ENCODE measurements around the gene AGPAT4.

Gene AGPAT4

GRCh38 chr6:161162722-161163121 is 111.1 kb downstream of the AGPAT4 start:
- DNase-seq = no peak

- no peak for DNase-seq
Observed at GRCh38 chr6:161161889-161162624, 111.8 kb downstream of the AGPAT4 start.

- no peak for DNase-seq
Observed at GRCh38 chr6:161161121-161161520, 112.7 kb downstream of the AGPAT4 start.

- no peak for DNase-seq
Observed at GRCh38 chr6:161154796-161155335, 119.0 kb downstream of the AGPAT4 start.

- no peak for DNase-seq
Observed at GRCh38 chr6:161153725-161154124, 120.1 kb downstream of the AGPAT4 start.

- no peak for DNase-seq
Observed at GRCh38 chr6:161152907-161153662, 120.8 kb downstream of the AGPAT4 start.

GRCh38 chr6:161152527-161152862 is 121.4 kb downstream of the AGPAT4 start:
- no peak for DNase-seq

- no peak for DNase-seq
Observed at GRCh38 chr6:161151660-161152526, 122.0 kb downstream of the AGPAT4 start.

GRCh38 chr6:161151059-161151645 is 122.7 kb downstream of the AGPAT4 start:
- DNase-seq = no peak

GRCh38 chr6:161150566-161150965 is 123.3 kb downstream of the AGPAT4 start:
- DNase-seq = no peak

GRCh38 chr6:161150136-161150535 is 123.7 kb downstream of the AGPAT4 start:
- DNase-seq = no peak

- DNase-seq = no peak
Observed at GRCh38 chr6:161143663-161144430, 130.0 kb downstream of the AGPAT4 start.

GRCh38 chr6:161142957-161143296 is 130.9 kb downstream of the AGPAT4 start:
- no peak for DNase-seq

GRCh38 chr6:161141173-161141572 is 132.7 kb downstream of the AGPAT4 start:
- no peak for DNase-seq

- DNase-seq = no peak
Observed at GRCh38 chr6:161140554-161140875, 133.3 kb downstream of the AGPAT4 start.

- peak; percentile 38 for DNase-seq
Observed at GRCh38 chr6:161139766-161140553, 133.9 kb downstream of the AGPAT4 start.

- no peak for DNase-seq
Observed at GRCh38 chr6:161139304-161139765, 134.5 kb downstream of the AGPAT4 start.

GRCh38 chr6:161138543-161139303 is 135.1 kb downstream of the AGPAT4 start:
- no peak for DNase-seq

- DNase-seq = no peak
Observed at GRCh38 chr6:161137839-161138542, 135.9 kb downstream of the AGPAT4 start.

GRCh38 chr6:161137320-161137719 is 136.5 kb downstream of the AGPAT4 start:
- no peak for DNase-seq
